ENCODE results near the gene ARHGAP35. TPM values are rescaled to one million over a fixed set of nuclear protein-coding genes. Genes with fewer than 3 reads are reported as not detected.

Gene ARHGAP35
- total RNA-seq, 1 donor from 2014 or later = 53.2 TPM

DNA sequence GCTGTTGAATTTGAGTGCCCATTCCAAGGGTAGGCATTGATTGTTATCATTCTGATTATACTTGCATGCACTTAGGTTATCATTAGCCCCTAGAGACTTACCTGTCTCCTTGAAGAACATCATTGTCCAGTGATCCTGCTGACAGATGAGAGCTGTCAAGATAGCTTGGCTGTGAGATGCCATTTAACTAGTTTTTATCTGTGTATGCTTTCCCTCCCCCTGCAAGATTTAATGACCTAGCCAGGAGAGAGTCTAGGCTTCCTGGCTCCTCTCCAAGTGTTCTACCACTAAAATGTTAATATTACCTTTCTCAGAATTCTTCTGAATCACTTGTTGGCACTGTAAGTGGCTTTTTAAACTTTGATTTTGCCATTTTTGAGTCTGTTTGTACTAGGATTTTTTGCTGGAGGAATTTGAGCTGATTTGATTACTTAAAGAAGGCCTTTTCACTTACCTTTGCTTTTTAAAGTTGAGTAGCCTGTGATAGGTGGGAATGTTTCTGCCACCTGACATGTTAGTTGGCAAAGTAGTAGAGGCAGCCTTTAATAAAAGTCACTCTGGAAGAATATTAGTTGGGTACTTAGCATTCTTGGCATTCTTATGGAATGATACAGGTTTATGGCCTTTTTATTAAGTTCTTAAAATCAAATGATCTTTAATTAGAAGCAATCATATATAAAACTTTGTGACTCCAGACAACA is 41.1 kb downstream of the ARHGAP35 start:
- DNase-seq (ENCODE audit: extremely low read depth, low read depth, low spot score) = no peak

DNA sequence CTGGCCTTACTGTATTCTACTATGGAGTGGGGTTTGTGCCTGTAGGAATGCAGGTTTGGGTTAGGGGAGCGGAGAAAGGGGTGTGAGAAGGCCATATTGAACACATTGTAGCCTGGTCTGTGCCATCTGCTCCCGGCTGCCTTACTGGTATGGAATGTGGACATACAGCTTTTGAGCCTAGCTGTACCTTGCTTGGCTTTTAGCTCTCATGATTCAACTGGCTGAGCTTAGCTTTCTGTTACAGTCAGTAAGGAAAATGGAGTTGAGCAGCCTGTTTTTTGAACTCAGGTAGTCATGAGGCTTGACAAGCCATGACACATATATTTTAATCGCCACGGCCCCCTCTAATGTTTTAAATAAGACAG is 41.6 kb downstream of the ARHGAP35 start:
- no peak for DNase-seq (ENCODE audit: extremely low read depth, low read depth, low spot score)

- DNase-seq (ENCODE audit: extremely low read depth, low read depth, low spot score) = no peak
Observed at GRCh38 chr19:46903458-46903857, 42.7 kb downstream of the ARHGAP35 start.

DNA sequence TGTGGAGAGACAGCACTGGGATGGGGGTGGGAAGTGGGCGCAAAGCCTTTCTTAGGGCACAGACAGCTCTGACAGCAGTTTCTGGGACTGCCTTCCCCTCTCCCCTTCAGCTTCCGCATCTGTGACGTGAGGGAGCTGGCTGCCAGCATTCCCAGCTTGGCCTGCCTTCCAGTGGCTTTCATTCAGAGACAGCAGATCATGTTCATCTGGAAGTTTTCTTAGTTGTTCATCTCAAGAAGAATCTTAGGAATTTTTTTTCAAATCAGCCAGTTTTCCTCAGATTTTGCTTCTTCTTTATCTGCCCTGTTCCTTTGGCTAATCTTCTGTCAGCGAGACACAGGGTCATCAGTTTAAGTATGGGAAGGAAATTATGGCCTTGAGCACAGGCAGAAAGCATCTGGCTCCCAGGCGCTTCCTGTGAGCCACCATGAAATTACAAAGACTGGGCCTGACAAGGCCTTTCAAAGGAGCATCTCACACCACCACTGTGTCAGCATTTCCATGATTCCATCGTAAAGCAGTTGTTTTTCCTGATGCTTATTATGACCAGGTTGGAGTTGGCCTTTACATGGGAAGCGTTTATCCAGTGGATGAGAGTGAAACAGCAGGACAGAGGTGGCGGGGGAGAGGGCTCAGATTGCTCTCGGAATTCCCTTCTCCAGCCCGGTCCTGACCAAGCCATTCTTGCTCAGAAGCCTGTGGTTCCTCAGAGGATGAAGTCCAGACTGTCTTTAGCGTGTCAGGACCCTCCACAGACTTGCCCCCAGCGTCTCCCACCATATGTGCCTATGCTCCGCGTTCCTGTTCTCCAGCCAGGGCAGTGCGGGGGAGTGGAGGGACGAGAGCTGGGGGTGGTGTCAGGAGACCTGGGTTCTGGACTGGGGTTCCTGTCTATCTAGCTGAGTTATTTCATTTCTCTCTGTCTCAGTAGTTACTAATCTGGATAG is 43.6 kb downstream of the ARHGAP35 start:
- no peak for DNase-seq (ENCODE audit: extremely low read depth, low read depth, low spot score)

DNA sequence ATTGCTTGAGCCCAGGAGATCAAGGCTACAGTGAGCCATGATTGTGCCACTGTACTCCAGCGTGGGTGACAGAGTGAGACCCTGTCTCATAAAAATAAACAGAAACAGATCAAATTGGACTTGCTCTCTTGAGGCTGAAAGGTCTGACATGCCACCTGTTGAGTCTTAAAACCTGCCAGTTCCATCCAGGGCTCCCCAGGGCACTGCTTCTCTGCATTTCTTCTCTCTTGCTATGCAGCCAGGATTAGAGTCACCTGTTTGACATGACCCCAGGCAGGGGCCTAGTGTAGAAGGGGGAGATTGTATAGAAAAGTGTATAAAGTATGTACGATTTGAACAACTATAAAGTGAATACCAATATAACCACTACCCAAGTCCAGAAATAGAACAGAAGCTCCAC is 45.4 kb downstream of the ARHGAP35 start:
- DNase-seq (ENCODE audit: extremely low read depth, low read depth, low spot score) = no peak

DNA sequence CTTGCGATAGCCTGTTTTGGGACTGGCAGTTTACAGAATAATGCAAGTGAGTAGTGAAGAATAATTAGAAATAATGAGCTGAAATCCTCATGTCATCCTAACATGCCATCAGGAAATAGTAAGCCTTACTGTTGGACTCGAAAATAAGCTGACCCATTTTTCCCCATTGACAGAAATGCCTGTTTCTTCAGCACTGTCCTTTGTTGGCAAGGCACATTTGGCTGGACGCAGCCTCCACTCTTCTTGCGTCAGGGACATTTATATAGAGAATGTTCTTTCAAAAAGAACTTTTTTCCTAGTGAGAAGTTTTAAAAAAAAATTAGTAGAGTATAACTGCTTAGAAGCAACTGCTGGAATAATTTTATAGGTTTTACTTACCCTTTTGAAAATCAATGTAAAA is 47.1 kb downstream of the ARHGAP35 start:
- DNase-seq (ENCODE audit: extremely low read depth, low read depth, low spot score) = no peak

DNA sequence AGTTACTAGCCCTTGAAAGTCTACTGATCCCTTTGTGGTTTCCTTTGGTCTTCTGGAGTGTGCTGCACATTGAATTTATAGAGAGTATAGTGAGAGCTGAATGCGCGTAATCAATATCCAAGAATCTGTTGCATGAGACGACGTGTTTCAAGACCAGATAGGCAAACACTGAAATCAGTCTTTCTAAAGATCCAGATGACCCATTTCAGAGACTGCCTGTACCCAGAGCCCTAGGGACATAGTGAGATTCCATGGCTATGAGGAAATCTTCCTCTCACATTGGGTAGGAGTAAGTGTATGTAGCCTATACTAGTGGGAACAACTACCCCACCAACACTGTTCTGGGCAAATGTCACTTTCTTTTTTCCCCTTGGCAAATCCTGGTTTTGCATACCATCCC is 48.6 kb downstream of the ARHGAP35 start:
- no peak for DNase-seq (ENCODE audit: extremely low read depth, low read depth, low spot score)

Other genes with a start within 250 kb of the ARHGAP35 start
- gene PTGIR, start 235.9 kb upstream of the ARHGAP35 start, total RNA-seq = 1.6 and 1.8 TPM in 2 replicates
- gene GNG8, start 224.8 kb upstream of the ARHGAP35 start, total RNA-seq = not detected in 2 replicates
- gene DACT3, start 199.8 kb upstream of the ARHGAP35 start, total RNA-seq = 2.3 and 3.7 TPM in 2 replicates
- gene PRKD2, start 143.9 kb upstream of the ARHGAP35 start, total RNA-seq = 96.9 and 142 TPM in 2 replicates
- 22.5 and 35.5 TPM in 2 replicates for gene FKRP, start 114.9 kb upstream of the ARHGAP35 start, total RNA-seq
- 173 and 175 TPM in 2 replicates for gene STRN4, start 114.5 kb upstream of the ARHGAP35 start, total RNA-seq
- gene SLC1A5, start 72.4 kb upstream of the ARHGAP35 start, total RNA-seq = 70.6 and 105 TPM in 2 replicates
- 217 and 287 TPM in 2 replicates for gene AP2S1, start 10.2 kb upstream of the ARHGAP35 start, total RNA-seq
- gene NPAS1, start 158.8 kb downstream of the ARHGAP35 start, total RNA-seq = 0.05 and 2.5 TPM in 2 replicates
- 39.9 and 60.8 TPM in 2 replicates for gene TMEM160, start 187.6 kb downstream of the ARHGAP35 start, total RNA-seq

All from glomerular endothelial cell (primary cell).